ENCODE measurements around the gene NIPSNAP3A. TPM values are rescaled to one million over a fixed set of nuclear protein-coding genes. Genes with fewer than 3 reads are reported as not detected.

NIPSNAP3A gene
- total RNA-seq, 1 donor from 2014 or later: 25.8 TPM

GRCh38 chr9:104740621-104741020 lies 6.9 kb upstream of the NIPSNAP3A start:
- TF ChIP-seq POLR2A (IDR thresholded peaks at IDR 0.05): no peak
- no peak for TF ChIP-seq POLR2AphosphoS5 (IDR thresholded peaks at IDR 0.05; ENCODE audit: insufficient read depth in 1 of 2, low read depth in 1 of 2)
- no peak for TF ChIP-seq CTCF (IDR thresholded peaks at IDR 0.05)
- H3K4me1 ChIP-seq: no peaks in the 10 kb centered on the region
- no peaks in the 10 kb centered on the region for H3K27me3 ChIP-seq
- no peak overlapping the region for H3K4me3 ChIP-seq
- no peaks in the 10 kb centered on the region for H3K36me3 ChIP-seq
- intact Hi-C loops (cut with DNase I): no loop called here
- no peak for DNase-seq (ENCODE audit: extremely low spot score in 2 of 2)
- no peak overlapping the region for H3K27ac ChIP-seq
- H3K9me3 ChIP-seq: no peaks in the 10 kb centered on the region

GRCh38 chr9:104743376-104743985 lies 4.0 kb upstream of the NIPSNAP3A start:
- TF ChIP-seq POLR2A (IDR thresholded peaks at IDR 0.05) (no peak), CTCF (IDR thresholded peaks at IDR 0.05) (peak; percentile 43 to 53 (median 46)), POLR2AphosphoS5 (IDR thresholded peaks at IDR 0.05; ENCODE audit: insufficient read depth in 1 of 2, low read depth in 1 of 2) (no peak)
- no peaks in the 10 kb centered on the region for H3K36me3 ChIP-seq
- DNase-seq (ENCODE audit: extremely low spot score in 2 of 2): no peak
- H3K9me3 ChIP-seq: no peaks in the 10 kb centered on the region
- no peak overlapping the region for H3K27ac ChIP-seq
- no peaks in the 10 kb centered on the region for H3K27me3 ChIP-seq
- intact Hi-C loops (cut with DNase I): no loop called here
- H3K4me3 ChIP-seq: no peak overlapping the region
- H3K4me1 ChIP-seq: peaks cover 2% of the 10 kb centered on the region

- Histone ChIP-seq H3K9me3 (no peaks in the 10 kb centered on the region), H3K27ac (no peak overlapping the region), H3K27me3 (no peaks in the 10 kb centered on the region), H3K4me3 (no peak overlapping the region), H3K4me1 (peaks cover 13% of the 10 kb centered on the region), H3K36me3 (no peaks in the 10 kb centered on the region)
- no peak for DNase-seq (ENCODE audit: extremely low spot score in 2 of 2)
- intact Hi-C loops (cut with DNase I): no loop called here
- TF ChIP-seq POLR2A (IDR thresholded peaks at IDR 0.05) (no peak), POLR2AphosphoS5 (IDR thresholded peaks at IDR 0.05; ENCODE audit: insufficient read depth in 1 of 2, low read depth in 1 of 2) (no peak), CTCF (IDR thresholded peaks at IDR 0.05) (no peak)
These were observed 1.6 kb upstream of the NIPSNAP3A start for GRCh38 chr9:104745852-104746251.

GRCh38 chr9:104746285-104746684 lies 1.2 kb upstream of the NIPSNAP3A start:
- Histone ChIP-seq H3K27ac (no peak overlapping the region), H3K9me3 (no peaks in the 10 kb centered on the region), H3K4me1 (peaks cover 13% of the 10 kb centered on the region), H3K36me3 (peaks cover 0 to 4% of the 10 kb centered on the region in 2 donors), H3K4me3 (no peak overlapping the region), H3K27me3 (no peaks in the 10 kb centered on the region)
- DNase-seq (ENCODE audit: extremely low spot score in 2 of 2): no peak
- TF ChIP-seq POLR2A (IDR thresholded peaks at IDR 0.05) (no peak), CTCF (IDR thresholded peaks at IDR 0.05) (no peak), POLR2AphosphoS5 (IDR thresholded peaks at IDR 0.05; ENCODE audit: insufficient read depth in 1 of 2, low read depth in 1 of 2) (no peak)
- intact Hi-C loops (cut with DNase I): no loop called here

- intact Hi-C loops (cut with DNase I): no loop called here
- no peak for DNase-seq (ENCODE audit: extremely low spot score in 2 of 2)
- peaks cover 13% of the 10 kb centered on the region for H3K4me1 ChIP-seq
- no peaks in the 10 kb centered on the region for H3K9me3 ChIP-seq
- H3K36me3 ChIP-seq: peaks cover 0 to 9% of the 10 kb centered on the region in 2 donors
- TF ChIP-seq POLR2A (IDR thresholded peaks at IDR 0.05) (no peak), CTCF (IDR thresholded peaks at IDR 0.05) (no peak), POLR2AphosphoS5 (IDR thresholded peaks at IDR 0.05; ENCODE audit: insufficient read depth in 1 of 2, low read depth in 1 of 2) (no peak)
- peak overlapping the region; percentile 83 to 89 for H3K4me3 ChIP-seq
- no peak overlapping the region for H3K27ac ChIP-seq
- no peaks in the 10 kb centered on the region for H3K27me3 ChIP-seq
These were observed 685 bp upstream of the NIPSNAP3A start for GRCh38 chr9:104746798-104747197.

Measured in vagina (tissue), 2 donors.